NT2/D1 (cell line): Measurements from ENCODE around the gene PBLD.
"Not testable (repeated sequence)": the region's sequence is repeated elsewhere in the genome, so short reads cannot be mapped to it uniquely, and the experiment has no call there.

Source experiments
- DNase-seq: peaks from one replicate; pipeline ENCODE4 v3.0.0-alpha.2; 2011; ENCODE audit warnings: low read depth, low spot score
- H3K27me3 ChIP-seq: 2 replicates; pipeline ENCODE4 v1.6.0; 2011; ENCODE audit warnings: mild to moderate bottlenecking; ENCODE audit not compliant: insufficient read length, insufficient read depth
- H3K36me3 ChIP-seq: 2 replicates; pipeline ENCODE4 v1.6.1; 2011; ENCODE audit warnings: mild to moderate bottlenecking, low read length, mixed read lengths; ENCODE audit not compliant: insufficient read depth, insufficient read length
- H3K4me1 ChIP-seq: 2 replicates; pipeline ENCODE4 v1.5.1; 2011; ENCODE audit not compliant: insufficient read depth, insufficient read length
- H3K4me3 ChIP-seq: 2 replicates; pipeline ENCODE4 v1.5.1; 2011; ENCODE audit warnings: low read depth; ENCODE audit not compliant: insufficient read length
- H3K9ac ChIP-seq: 2 replicates; pipeline ENCODE4 v1.6.0; 2011; ENCODE audit warnings: low read depth; ENCODE audit not compliant: insufficient read length
- H3K9me3 ChIP-seq: 2 replicates; pipeline ENCODE4 v1.5.1; 2011; ENCODE audit warnings: mild to moderate bottlenecking, low read length; ENCODE audit not compliant: insufficient read depth
- SUZ12 ChIP-seq: IDR thresholded peaks from 2 replicates; pipeline ENCODE4 v1.6.1; 2011; ENCODE audit not compliant: insufficient read length, insufficient read depth; ENCODE audit errors: extremely low read depth
- YY1 ChIP-seq: IDR thresholded peaks from 2 replicates; pipeline ENCODE4 v1.6.1; 2011; ENCODE audit not compliant: insufficient read length, insufficient read depth
- ZNF274 ChIP-seq: IDR thresholded peaks from 2 replicates; pipeline ENCODE4 v1.6.1; 2011; ENCODE audit warnings: mild to moderate bottlenecking, low read depth, low read length

The PBLD gene

GRCh38 chr10:68288717-68289116, 44.0 kb downstream of the PBLD start:
- TF ChIP-seq YY1: no peak
- TF ChIP-seq ZNF274: no peak
- Histone ChIP-seq H3K9ac (no peak overlapping the region), H3K27me3 (no peaks in the 10 kb centered on the region), H3K9me3 (no peaks in the 10 kb centered on the region), H3K36me3 (no peaks in the 10 kb centered on the region), H3K4me1 (no peaks in the 10 kb centered on the region), H3K4me3 (no peak overlapping the region)
- no peak for DNase-seq

DNA sequence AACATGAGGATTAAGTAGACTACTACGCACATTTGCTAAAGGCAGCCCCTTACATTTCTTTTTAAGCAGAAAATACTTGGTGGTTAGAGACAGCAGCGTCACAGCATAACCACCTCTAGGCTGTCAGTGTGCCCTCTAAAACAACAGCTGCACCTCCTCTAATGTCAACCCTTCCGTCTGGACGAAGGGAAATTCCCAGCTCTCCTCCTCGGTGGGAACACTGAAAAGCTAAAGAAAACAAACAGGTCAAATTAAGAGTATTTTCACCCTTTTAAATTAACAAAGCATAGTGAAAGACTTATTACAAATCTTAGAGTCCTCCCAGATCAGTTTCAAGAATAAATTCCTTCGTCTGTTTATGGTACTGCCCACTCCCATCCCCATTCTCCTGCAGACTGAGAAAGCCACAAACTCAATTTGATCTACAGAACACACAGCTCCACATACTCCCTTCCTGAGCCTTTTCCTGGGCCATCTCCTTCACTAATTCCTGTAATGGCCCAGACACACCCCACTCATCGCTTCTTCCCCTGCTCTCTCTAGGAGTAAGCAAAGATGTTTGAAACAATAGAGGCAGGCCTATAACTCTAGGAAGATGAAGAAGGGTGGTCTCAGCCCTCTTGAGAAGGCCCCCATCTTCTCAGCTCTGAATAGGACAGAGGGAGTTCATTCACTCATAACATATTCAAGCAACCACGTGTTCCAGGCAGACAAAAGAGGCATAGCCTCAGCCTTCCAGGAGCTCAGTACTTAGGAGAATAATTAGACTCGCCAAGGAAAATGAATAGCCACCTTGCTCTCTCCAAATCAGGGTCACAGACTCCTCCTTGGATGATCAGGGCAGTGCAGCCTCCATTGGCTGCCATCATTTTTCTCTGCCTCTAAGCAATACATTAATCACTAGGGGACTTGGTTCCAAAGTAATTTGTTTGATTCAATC, 48.4 kb downstream of the PBLD start:
- Histone ChIP-seq H3K36me3 (no peaks in the 10 kb centered on the region), H3K9ac (no peak overlapping the region), H3K4me1 (no peaks in the 10 kb centered on the region), H3K4me3 (no peak overlapping the region), H3K27me3 (no peaks in the 10 kb centered on the region), H3K9me3 (no peaks in the 10 kb centered on the region; the same call in 1 of the 2 replicates)
- TF ChIP-seq ZNF274 (no peak), SUZ12 (no peak), YY1 (no peak)
- no peak for DNase-seq

DNA sequence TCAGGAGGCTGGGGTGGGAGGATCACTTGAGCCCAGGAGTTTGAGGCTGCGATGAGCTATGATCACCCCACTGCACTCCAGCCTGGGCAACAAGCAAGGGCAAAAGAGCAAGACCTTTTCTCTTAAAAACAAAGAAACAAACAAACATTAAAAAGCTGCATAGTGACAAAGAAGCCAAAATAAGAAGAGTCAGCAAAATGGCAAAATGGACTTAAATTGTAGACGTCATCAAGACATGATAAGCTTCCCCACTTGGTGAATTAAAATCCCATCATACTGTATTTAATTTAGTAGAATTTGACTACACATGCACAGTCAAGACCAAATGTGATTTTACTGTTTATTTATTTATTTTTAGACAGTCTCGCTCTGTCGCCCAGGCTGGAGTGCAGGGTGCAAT, 52.0 kb downstream of the PBLD start:
- H3K9me3 ChIP-seq: peaks cover 23% of the 10 kb centered on the region; the same call in 1 of the 2 replicates
- H3K36me3 ChIP-seq: no peaks in the 10 kb centered on the region
- H3K27me3 ChIP-seq: no peaks in the 10 kb centered on the region
- no peaks in the 10 kb centered on the region for H3K4me1 ChIP-seq
- DNase-seq: no peak
- TF ChIP-seq YY1 (no peak), SUZ12 (no peak), ZNF274 (no peak)
- no peak overlapping the region for H3K4me3 ChIP-seq
- no peak overlapping the region for H3K9ac ChIP-seq

- not testable (repeated sequence) for DNase-seq, H3K36me3 ChIP-seq
- peaks cover 26% of the 10 kb centered on the region; the same call in 1 of the 2 replicates for H3K9me3 ChIP-seq
Observed at GRCh38 chr10:68278906-68279753, 53.6 kb downstream of the PBLD start.

DNA sequence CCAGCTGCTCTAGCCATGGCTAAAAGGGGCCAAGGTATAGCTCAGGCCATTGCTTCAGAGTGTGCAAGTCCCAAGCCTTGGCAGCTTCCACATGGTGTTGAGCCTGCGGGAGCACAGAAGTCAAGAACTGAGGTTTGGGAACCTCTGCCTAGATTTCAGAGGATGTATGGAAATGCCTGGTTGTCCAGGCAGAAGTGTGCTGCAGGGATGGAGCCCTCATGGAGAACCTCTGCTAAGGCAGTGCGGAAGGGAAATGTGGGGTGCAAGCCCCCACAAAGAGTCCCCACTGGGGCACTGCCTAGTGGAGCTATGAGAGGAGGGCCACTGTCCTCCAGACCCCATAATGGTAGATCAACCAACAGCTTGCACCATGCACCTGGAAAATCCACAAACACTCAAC, 54.9 kb downstream of the PBLD start:
- H3K27me3 ChIP-seq, H3K4me1 ChIP-seq, H3K36me3 ChIP-seq, DNase-seq, H3K4me3 ChIP-seq, H3K9ac ChIP-seq: not testable (repeated sequence)
- H3K9me3 ChIP-seq: peaks cover 26% of the 10 kb centered on the region; the same call in 1 of the 2 replicates

More at GRCh38 chr10:68278906-68279753, 53.6 kb downstream of the PBLD start:
- not testable (repeated sequence) for H3K4me3 ChIP-seq, H3K27me3 ChIP-seq, H3K9ac ChIP-seq, H3K4me1 ChIP-seq

DNA sequence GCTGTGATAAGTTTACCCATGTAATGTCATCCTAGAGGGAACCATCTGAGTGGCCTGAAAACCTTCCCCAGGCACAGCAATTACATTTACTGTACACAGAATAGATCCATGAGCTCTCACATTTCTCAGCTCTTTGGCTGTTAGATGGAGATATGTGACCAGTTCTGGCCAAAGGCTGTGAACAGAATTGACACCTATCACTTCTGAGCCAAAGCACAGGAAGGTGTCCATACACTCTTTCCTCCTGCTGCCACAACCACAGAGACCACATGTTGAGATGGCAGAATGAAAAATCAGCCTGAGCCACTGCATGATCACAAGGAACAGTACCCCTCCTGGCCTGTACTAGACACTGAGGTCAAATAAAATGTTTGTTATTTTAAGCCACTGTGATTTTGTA, 56.5 kb downstream of the PBLD start:
- no peak for TF ChIP-seq SUZ12
- TF ChIP-seq YY1: no peak
- no peak for TF ChIP-seq ZNF274
- no peaks in the 10 kb centered on the region for H3K27me3 ChIP-seq
- H3K4me3 ChIP-seq: no peak overlapping the region
- H3K9ac ChIP-seq: no peak overlapping the region
- DNase-seq: no peak
- peaks cover 26% of the 10 kb centered on the region; the same call in 1 of the 2 replicates for H3K9me3 ChIP-seq
- H3K36me3 ChIP-seq: no peaks in the 10 kb centered on the region
- no peaks in the 10 kb centered on the region for H3K4me1 ChIP-seq

DNA sequence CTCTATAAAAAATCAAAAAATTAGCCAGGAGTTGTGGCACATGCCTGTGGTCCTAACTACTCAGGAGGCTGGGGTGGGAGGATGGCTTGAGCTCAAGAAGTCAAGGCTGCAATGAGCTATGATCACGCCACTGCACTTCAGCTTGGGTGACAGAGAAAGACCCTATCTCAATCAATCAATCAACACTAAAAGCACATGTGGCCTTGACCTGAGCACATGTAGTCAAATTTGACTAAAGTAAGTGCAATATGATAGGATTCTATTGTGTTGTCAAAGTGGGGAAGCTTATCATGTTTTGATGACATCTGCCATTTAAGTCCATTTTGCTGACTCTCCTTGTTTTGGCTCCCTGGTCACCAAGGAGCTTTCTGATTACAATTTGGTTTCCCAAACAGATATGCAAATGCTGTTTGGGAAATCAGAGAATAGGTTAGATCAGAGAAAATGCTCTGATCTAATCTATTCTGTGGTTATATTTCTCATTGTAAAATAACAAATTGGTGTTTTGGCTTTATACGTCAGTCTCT, 57.1 kb downstream of the PBLD start:
- H3K9ac ChIP-seq: no peak overlapping the region
- H3K9me3 ChIP-seq: peaks cover 26% of the 10 kb centered on the region; the same call in 1 of the 2 replicates
- no peaks in the 10 kb centered on the region for H3K4me1 ChIP-seq
- TF ChIP-seq ZNF274: no peak
- no peak for TF ChIP-seq SUZ12
- TF ChIP-seq YY1: no peak
- H3K27me3 ChIP-seq: no peaks in the 10 kb centered on the region
- H3K36me3 ChIP-seq: no peaks in the 10 kb centered on the region
- no peak overlapping the region for H3K4me3 ChIP-seq
- DNase-seq: no peak
